T1000 (cell line): ENCODE measurements around the gene RAB27B.
A peak's percentile ranks its signal among the peaks of the same experiment; 100 is the strongest.
"Not testable (repeated sequence)": the region's sequence is repeated elsewhere in the genome, so short reads cannot be mapped to it uniquely, and the experiment has no call there.

ENCODE experiments used
- DNase-seq: peaks from one replicate; lab custom pipeline; 2025; ENCODE audit warnings: mixed read lengths; lab: John Stamatoyannopoulos, UW

Gene RAB27B

GRCh38 chr18:54828281-54828881, at the start of gene RAB27B:
TSS of gene RAB27B (plus strand) at chr18:54828477. CDS start at chr18:54877586, 49,109 bp downstream.
- DNase-seq = peak; percentile 71

- no peak for DNase-seq
Measured at GRCh38 chr18:54780285-54780861, 47.9 kb upstream of the RAB27B start.

- DNase-seq = no peak
Measured at GRCh38 chr18:54780970-54781369, 47.3 kb upstream of the RAB27B start.

GRCh38 chr18:54783139-54783538, 45.1 kb upstream of the RAB27B start:
- DNase-seq = no peak

GRCh38 chr18:54786206-54786605, 42.1 kb upstream of the RAB27B start:
- DNase-seq = no peak

GRCh38 chr18:54787121-54787520, 41.2 kb upstream of the RAB27B start:
- no peak for DNase-seq

- no peak for DNase-seq
Measured at GRCh38 chr18:54787616-54788015, 40.7 kb upstream of the RAB27B start.

GRCh38 chr18:54790109-54790508, 38.2 kb upstream of the RAB27B start:
- no peak for DNase-seq

- DNase-seq = no peak
Measured at GRCh38 chr18:54791657-54792056, 36.6 kb upstream of the RAB27B start.

- DNase-seq = no peak
Measured at GRCh38 chr18:54792079-54792478, 36.2 kb upstream of the RAB27B start.

- no peak for DNase-seq
Measured at GRCh38 chr18:54794823-54795222, 33.5 kb upstream of the RAB27B start.

GRCh38 chr18:54798186-54798585, 30.1 kb upstream of the RAB27B start:
- no peak for DNase-seq

GRCh38 chr18:54801374-54801773, 26.9 kb upstream of the RAB27B start:
- no peak for DNase-seq

GRCh38 chr18:54802178-54802577, 26.1 kb upstream of the RAB27B start:
- no peak for DNase-seq

- no peak for DNase-seq
Measured at GRCh38 chr18:54802686-54803395, 25.4 kb upstream of the RAB27B start.

GRCh38 chr18:54805571-54806334, 22.5 kb upstream of the RAB27B start:
- peak; percentile 4 for DNase-seq

- no peak for DNase-seq
Measured at GRCh38 chr18:54806526-54806925, 21.8 kb upstream of the RAB27B start.

GRCh38 chr18:54807303-54807702, 21.0 kb upstream of the RAB27B start:
- DNase-seq = no peak

GRCh38 chr18:54810662-54811061, 17.6 kb upstream of the RAB27B start:
- not testable (repeated sequence) for DNase-seq

GRCh38 chr18:54812885-54813284, 15.4 kb upstream of the RAB27B start:
- no peak for DNase-seq

- no peak for DNase-seq
Measured at GRCh38 chr18:54813305-54813704, 15.0 kb upstream of the RAB27B start.

- no peak for DNase-seq
Measured at GRCh38 chr18:54813977-54814565, 14.2 kb upstream of the RAB27B start.
